ENCODE measurements around the gene SORCS3. TPM values are rescaled to one million over a fixed set of nuclear protein-coding genes. Genes with fewer than 3 reads are reported as not detected.

SORCS3 gene
- total RNA-seq, 1 experiment from 2014 or later: not detected

DNA sequence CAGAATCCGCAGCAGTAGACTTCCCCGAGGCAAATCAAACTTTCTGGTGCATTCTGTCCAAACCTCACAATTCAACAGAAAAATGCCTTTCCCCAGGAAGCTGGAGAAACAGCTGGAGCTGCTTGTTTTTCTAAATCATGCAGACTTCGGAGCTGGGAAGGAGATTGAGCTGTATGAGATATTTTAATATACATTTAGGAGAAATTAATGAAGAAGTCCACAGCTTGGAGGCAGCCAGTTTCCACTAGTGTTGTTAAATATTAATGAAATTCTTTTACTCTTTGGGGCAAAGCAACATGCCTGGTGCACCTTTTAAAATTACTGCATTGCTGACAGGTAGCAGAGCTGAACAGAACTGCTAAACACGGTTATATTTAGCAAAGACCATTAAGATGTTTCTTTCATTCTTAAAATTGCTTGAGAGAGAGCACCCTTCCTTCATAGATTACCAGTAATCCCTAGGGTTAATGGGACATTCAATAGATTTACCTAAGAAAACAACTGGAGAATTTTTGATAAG is 566.4 kb downstream of the SORCS3 start:
- no TSS peak for BruUV-seq (replicated peaks)
- no peak overlapping the region for H3K4me3 ChIP-seq (ENCODE audit: low read depth in 2 of 2, low read length in 2 of 2)
- no peaks in the 10 kb centered on the region for H3K9me3 ChIP-seq (ENCODE audit: control insufficient read depth, insufficient read depth, low read depth, low read length)
- H3K27ac ChIP-seq (ENCODE audit: low read length): no peak overlapping the region
- no peaks in the 10 kb centered on the region for H3K4me1 ChIP-seq (ENCODE audit: control insufficient read depth, insufficient read depth, low read length)
- no peaks in the 10 kb centered on the region for H3K36me3 ChIP-seq (ENCODE audit: control insufficient read depth, insufficient read depth, low read length)
- in situ Hi-C loops (cut with HindIII; ENCODE audit: low pct_unique_long_range_greater_than_20kb, low sequenced_read_pairs): no loop called here
- ChIA-PET POLR2A (no interaction called here), CTCF (no interaction called here)
- DNase-seq (ENCODE audit: low read depth, low spot score): no peak
- no peak for ATAC-seq
- intact Hi-C loops (cut with micrococcal nuclease; ENCODE audit: unreplicated experiment): no loop called here
- H3K27me3 ChIP-seq (ENCODE audit: control insufficient read depth, insufficient read depth, low read length): no peaks in the 10 kb centered on the region
- TF ChIP-seq TCF7L2 (IDR thresholded peaks at IDR 0.05; ENCODE audit: low read depth, low read length) (no peak), POLR2AphosphoS5 (IDR thresholded peaks at IDR 0.05; ENCODE audit: low read depth, low read length) (no peak), SIN3A (IDR thresholded peaks at IDR 0.05; ENCODE audit: borderline replicate concordance, insufficient read depth, low read depth, low read length) (no peak)
- TF ChIP-seq, protein P1, sequence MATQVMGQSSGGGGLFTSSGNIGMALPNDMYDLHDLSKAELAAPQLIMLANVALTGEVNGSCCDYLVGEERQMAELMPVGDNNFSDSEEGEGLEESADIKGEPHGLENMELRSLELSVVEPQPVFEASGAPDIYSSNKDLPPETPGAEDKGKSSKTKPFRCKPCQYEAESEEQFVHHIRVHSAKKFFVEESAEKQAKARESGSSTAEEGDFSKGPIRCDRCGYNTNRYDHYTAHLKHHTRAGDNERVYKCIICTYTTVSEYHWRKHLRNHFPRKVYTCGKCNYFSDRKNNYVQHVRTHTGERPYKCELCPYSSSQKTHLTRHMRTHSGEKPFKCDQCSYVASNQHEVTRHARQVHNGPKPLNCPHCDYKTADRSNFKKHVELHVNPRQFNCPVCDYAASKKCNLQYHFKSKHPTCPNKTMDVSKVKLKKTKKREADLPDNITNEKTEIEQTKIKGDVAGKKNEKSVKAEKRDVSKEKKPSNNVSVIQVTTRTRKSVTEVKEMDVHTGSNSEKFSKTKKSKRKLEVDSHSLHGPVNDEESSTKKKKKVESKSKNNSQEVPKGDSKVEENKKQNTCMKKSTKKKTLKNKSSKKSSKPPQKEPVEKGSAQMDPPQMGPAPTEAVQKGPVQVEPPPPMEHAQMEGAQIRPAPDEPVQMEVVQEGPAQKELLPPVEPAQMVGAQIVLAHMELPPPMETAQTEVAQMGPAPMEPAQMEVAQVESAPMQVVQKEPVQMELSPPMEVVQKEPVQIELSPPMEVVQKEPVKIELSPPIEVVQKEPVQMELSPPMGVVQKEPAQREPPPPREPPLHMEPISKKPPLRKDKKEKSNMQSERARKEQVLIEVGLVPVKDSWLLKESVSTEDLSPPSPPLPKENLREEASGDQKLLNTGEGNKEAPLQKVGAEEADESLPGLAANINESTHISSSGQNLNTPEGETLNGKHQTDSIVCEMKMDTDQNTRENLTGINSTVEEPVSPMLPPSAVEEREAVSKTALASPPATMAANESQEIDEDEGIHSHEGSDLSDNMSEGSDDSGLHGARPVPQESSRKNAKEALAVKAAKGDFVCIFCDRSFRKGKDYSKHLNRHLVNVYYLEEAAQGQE (IDR thresholded peaks at IDR 0.05; ENCODE audit: insufficient read depth in 1 of 2, low read depth in 2 of 2, low read length in 1 of 2): no peak
- TF ChIP-seq, protein P2, sequence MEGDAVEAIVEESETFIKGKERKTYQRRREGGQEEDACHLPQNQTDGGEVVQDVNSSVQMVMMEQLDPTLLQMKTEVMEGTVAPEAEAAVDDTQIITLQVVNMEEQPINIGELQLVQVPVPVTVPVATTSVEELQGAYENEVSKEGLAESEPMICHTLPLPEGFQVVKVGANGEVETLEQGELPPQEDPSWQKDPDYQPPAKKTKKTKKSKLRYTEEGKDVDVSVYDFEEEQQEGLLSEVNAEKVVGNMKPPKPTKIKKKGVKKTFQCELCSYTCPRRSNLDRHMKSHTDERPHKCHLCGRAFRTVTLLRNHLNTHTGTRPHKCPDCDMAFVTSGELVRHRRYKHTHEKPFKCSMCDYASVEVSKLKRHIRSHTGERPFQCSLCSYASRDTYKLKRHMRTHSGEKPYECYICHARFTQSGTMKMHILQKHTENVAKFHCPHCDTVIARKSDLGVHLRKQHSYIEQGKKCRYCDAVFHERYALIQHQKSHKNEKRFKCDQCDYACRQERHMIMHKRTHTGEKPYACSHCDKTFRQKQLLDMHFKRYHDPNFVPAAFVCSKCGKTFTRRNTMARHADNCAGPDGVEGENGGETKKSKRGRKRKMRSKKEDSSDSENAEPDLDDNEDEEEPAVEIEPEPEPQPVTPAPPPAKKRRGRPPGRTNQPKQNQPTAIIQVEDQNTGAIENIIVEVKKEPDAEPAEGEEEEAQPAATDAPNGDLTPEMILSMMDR (IDR thresholded peaks at IDR 0.05): no peak

DNA sequence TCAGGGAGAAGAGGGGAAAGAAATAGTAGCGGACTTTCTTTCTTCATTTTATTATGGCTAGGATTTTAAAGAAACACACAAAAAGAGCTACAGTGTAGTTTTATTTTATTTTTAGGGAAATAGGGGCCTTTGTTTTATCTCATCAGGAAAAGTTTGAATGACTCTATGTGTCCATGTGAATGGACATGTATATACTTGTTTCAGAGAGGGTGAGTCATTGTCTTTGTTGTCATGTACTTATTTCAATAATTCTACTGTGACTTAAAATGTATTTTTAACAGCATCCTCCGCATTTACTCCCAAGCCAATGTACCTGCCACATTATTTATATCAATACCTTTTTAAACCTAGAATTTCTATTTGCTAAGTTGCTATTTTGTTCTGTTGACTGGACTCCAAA is 569.5 kb downstream of the SORCS3 start:
- no peaks in the 10 kb centered on the region for H3K4me1 ChIP-seq (ENCODE audit: control insufficient read depth, insufficient read depth, low read length)
- TF ChIP-seq, protein P1 (IDR thresholded peaks at IDR 0.05; ENCODE audit: insufficient read depth in 1 of 2, low read depth in 2 of 2, low read length in 1 of 2): no peak
- TF ChIP-seq TCF7L2 (IDR thresholded peaks at IDR 0.05; ENCODE audit: low read depth, low read length) (no peak), SIN3A (IDR thresholded peaks at IDR 0.05; ENCODE audit: borderline replicate concordance, insufficient read depth, low read depth, low read length) (no peak), POLR2AphosphoS5 (IDR thresholded peaks at IDR 0.05; ENCODE audit: low read depth, low read length) (no peak)
- TF ChIP-seq, protein P2 (IDR thresholded peaks at IDR 0.05): no peak
- no peaks in the 10 kb centered on the region for H3K9me3 ChIP-seq (ENCODE audit: control insufficient read depth, insufficient read depth, low read depth, low read length)
- CTCF ChIA-PET: no interaction called here
- no peak for DNase-seq (ENCODE audit: low read depth, low spot score)
- BruUV-seq (replicated peaks): no TSS peak
- no peak for ATAC-seq
- H3K27ac ChIP-seq (ENCODE audit: low read length): no peak overlapping the region
- POLR2A ChIA-PET: no interaction called here
- H3K4me3 ChIP-seq (ENCODE audit: low read depth in 2 of 2, low read length in 2 of 2): no peak overlapping the region
- H3K27me3 ChIP-seq (ENCODE audit: control insufficient read depth, insufficient read depth, low read length): no peaks in the 10 kb centered on the region
- no peaks in the 10 kb centered on the region for H3K36me3 ChIP-seq (ENCODE audit: control insufficient read depth, insufficient read depth, low read length)
- in situ Hi-C loops (cut with HindIII; ENCODE audit: low pct_unique_long_range_greater_than_20kb, low sequenced_read_pairs): no loop called here
- intact Hi-C loops (cut with micrococcal nuclease; ENCODE audit: unreplicated experiment): no loop called here
